HCT116 (cell line): ENCODE data around the gene ERICH3. TPM values are rescaled to one million over a fixed set of nuclear protein-coding genes. Genes with fewer than 3 reads are reported as not detected.

Source experiments
- ATAC-seq: fragments of 200-7000 bp; cut with Tn5 transposase; 2 replicates; pipeline ENCODE4 v1.9.1; 2020; ENCODE audit warnings: mild to moderate bottlenecking, moderate library complexity
- BruUV-seq: library from RNA; stranded (reverse); fragments of 400-500 nt; replicated peaks from 2 replicates; lab custom pipeline; 2021; lab: Mats Ljungman, UMichigan
- CTCF ChIA-PET: fragments of 300-600 bp; sonication (Branson Sonifier 250); formaldehyde crosslinking; loops from one replicate; lab custom pipeline; 2021; ENCODE audit warnings: antibody characterized with exemption; lab: Charles Lee
- POLR2A ChIA-PET: fragments of 300-600, 350-600 bp; sonication (Branson Sonifier 250); formaldehyde crosslinking; loops from one replicate; lab custom pipeline; 2021; ENCODE audit warnings: antibody characterized with exemption; lab: Charles Lee
- RAD21 ChIA-PET, 2 experiments: fragments of 300-600 bp; sonication (Branson Sonifier 250); formaldehyde crosslinking; loops; one replicate each; lab custom pipeline; 2023; ENCODE audit warnings: low total read pairs in 2 of 2; ENCODE audit not compliant: uncharacterized antibody in 2 of 2, unreplicated experiment in 2 of 2, low non-redundant PET in 1 of 2; lab: Charles Lee
- DNase-seq: peaks from one replicate; pipeline ENCODE4 v3.0.0-alpha.2; 2010; ENCODE audit warnings: low read depth, low spot score
- H2AFZ ChIP-seq: fragments of 200-600 bp; shearing (Covaris generic), sonication (generic); 2 replicates; pipeline ENCODE4 v1.6.1; 2017; ENCODE audit warnings: low read depth, mixed run types, mixed read lengths, antibody characterized with exemption, low read length; ENCODE audit not compliant: poor library complexity, severe bottlenecking
- H3K27ac ChIP-seq: 2 replicates; pipeline ENCODE4 v1.5.1; 2012; ENCODE audit warnings: low read depth, low read length
- H3K27me3 ChIP-seq: fragments of 200-600 bp; sonication (generic); 2 replicates; pipeline ENCODE4 v1.6.1; 2016; ENCODE audit warnings: mixed run types, low read length, mixed read lengths; ENCODE audit not compliant: insufficient read depth
- H3K36me3 ChIP-seq, 2 experiments: fragments of 200-500 bp in 1 of 2; fragments of 200-600 bp in 1 of 2; sonication (Bioruptor generic) in 1 of 2; sonication (generic) in 1 of 2; 2 replicates each; pipeline versions ENCODE4 v1.5.1 to v1.6.1; 2014 to 2016; ENCODE audit warnings: low read length in 2 of 2, inconsistent platforms in 1 of 2, mixed read lengths in 1 of 2, mixed run types in 1 of 2; ENCODE audit not compliant: insufficient read depth in 2 of 2, control insufficient read depth in 1 of 2
- H3K4me1 ChIP-seq, 2 experiments: fragments of 200-600 bp in 1 of 2; sonication (generic) in 1 of 2; 2 replicates each; pipeline versions ENCODE4 v1.5.1 to v1.6.1; 2012 to 2017; ENCODE audit warnings: low read length in 2 of 2, inconsistent platforms in 1 of 2, mild to moderate bottlenecking in 1 of 2, mixed read lengths in 1 of 2, mixed run types in 1 of 2, moderate library complexity in 1 of 2; ENCODE audit not compliant: insufficient read depth in 2 of 2, control insufficient read depth in 1 of 2
- H3K4me2 ChIP-seq: fragments of 200-600 bp; sonication (generic); 2 replicates; pipeline ENCODE4 v1.6.1; 2017; ENCODE audit warnings: mixed run types, low read length, mixed read lengths
- H3K4me3 ChIP-seq, 2 experiments: fragments of 200-600 bp in 1 of 2; sonication (generic) in 1 of 2; replicated peaks in 1 of 2; 2 replicates each; pipeline ENCODE4 v1.5.1; 2011 to 2016; ENCODE audit warnings: low read length in 2 of 2, control low read depth in 1 of 2, low read depth in 1 of 2, mild to moderate bottlenecking in 1 of 2, mixed read lengths in 1 of 2, mixed run types in 1 of 2
- H3K79me2 ChIP-seq: fragments of 200-600 bp; sonication (generic); 2 replicates; pipeline ENCODE4 v1.6.1; 2017; ENCODE audit warnings: mild to moderate bottlenecking, mixed run types, low read length, moderate library complexity, mixed read lengths; ENCODE audit not compliant: insufficient read depth
- H3K9ac ChIP-seq: fragments of 200-600 bp; sonication (generic); 2 replicates; pipeline ENCODE4 v1.6.1; 2016; ENCODE audit warnings: low read length, mixed read lengths
- H3K9me2 ChIP-seq: fragments of 200-600 bp; sonication (generic), shearing (Covaris generic); 2 replicates; pipeline ENCODE4 v1.6.1; 2017; ENCODE audit warnings: mixed run types, mild to moderate bottlenecking, moderate library complexity; ENCODE audit not compliant: insufficient read depth
- H3K9me3 ChIP-seq, 2 experiments: fragments of 200-500 bp in 1 of 2; fragments of 200-600 bp in 1 of 2; sonication (Bioruptor generic) in 1 of 2; sonication (generic) in 1 of 2; 2 replicates each; pipeline ENCODE4 v1.6.1; 2014 to 2017; ENCODE audit warnings: low read length in 2 of 2, mixed read lengths in 2 of 2, inconsistent platforms in 1 of 2, low read depth in 1 of 2, mild to moderate bottlenecking in 1 of 2, mixed run types in 1 of 2, moderate library complexity in 1 of 2; ENCODE audit not compliant: control insufficient read depth in 1 of 2, insufficient read depth in 1 of 2
- H4K20me1 ChIP-seq: fragments of 200-600 bp; sonication (generic), shearing (Covaris generic); 2 replicates; pipeline ENCODE4 v1.6.1; 2017; ENCODE audit warnings: mixed run types, mild to moderate bottlenecking, moderate library complexity; ENCODE audit not compliant: insufficient read depth
- ATF3 ChIP-seq: IDR thresholded peaks from 2 replicates; pipeline ENCODE4 v1.6.1; 2012
- CBX3 ChIP-seq: IDR thresholded peaks from 2 replicates; pipeline ENCODE4 v1.6.1; 2012; ENCODE audit warnings: low read depth
- EZH2phosphoT487 ChIP-seq: fragments of 200-600 bp; IDR thresholded peaks from 2 replicates; pipeline ENCODE4 v1.6.1; 2018; ENCODE audit warnings: antibody characterized with exemption, borderline replicate concordance
- POLR2AphosphoS5 ChIP-seq: IDR thresholded peaks from 2 replicates; pipeline ENCODE4 v1.6.1; 2011; ENCODE audit warnings: mild to moderate bottlenecking, low read depth, low read length, moderate library complexity
- SP1 ChIP-seq: IDR thresholded peaks from 2 replicates; pipeline ENCODE4 v1.6.1; 2012; ENCODE audit warnings: low read depth
- TCF7L2 ChIP-seq: IDR thresholded peaks from 2 replicates; pipeline ENCODE4 v1.7.0; 2011; ENCODE audit warnings: borderline replicate concordance, inconsistent platforms; ENCODE audit not compliant: insufficient read depth, insufficient read length; ENCODE audit errors: extremely low read depth
- YY1 ChIP-seq: IDR thresholded peaks from 2 replicates; pipeline ENCODE4 v1.6.1; 2011; ENCODE audit warnings: low read length, low read depth, moderate library complexity, mild to moderate bottlenecking; ENCODE audit not compliant: insufficient replicate concordance; ENCODE audit errors: extremely low read depth
- ZBTB33 ChIP-seq: IDR thresholded peaks from 2 replicates; pipeline ENCODE4 v1.6.1; 2011; ENCODE audit warnings: mild to moderate bottlenecking, low read length, moderate library complexity; ENCODE audit not compliant: insufficient replicate concordance; ENCODE audit errors: extremely low read depth
- intact Hi-C: fragments of 100-400 bp; cut with micrococcal nuclease; formaldehyde crosslinking; loops from 2 replicates; pipeline ENCODE4 v1.10.0; 2022
- total RNA-seq: library from RNA; stranded (reverse); gene quantifications from one replicate; pipeline ENCODE4 v1.2.1, GENCODE V29; 2021; ENCODE audit not compliant: unreplicated experiment
- TF ChIP-seq, protein P1 (sequence below): IDR thresholded peaks from 2 replicates; pipeline ENCODE4 v1.6.1; 2012; ENCODE audit warnings: low read depth

The ERICH3 gene
- total RNA-seq, 1 experiment from 2014 or later = not detected

DNA sequence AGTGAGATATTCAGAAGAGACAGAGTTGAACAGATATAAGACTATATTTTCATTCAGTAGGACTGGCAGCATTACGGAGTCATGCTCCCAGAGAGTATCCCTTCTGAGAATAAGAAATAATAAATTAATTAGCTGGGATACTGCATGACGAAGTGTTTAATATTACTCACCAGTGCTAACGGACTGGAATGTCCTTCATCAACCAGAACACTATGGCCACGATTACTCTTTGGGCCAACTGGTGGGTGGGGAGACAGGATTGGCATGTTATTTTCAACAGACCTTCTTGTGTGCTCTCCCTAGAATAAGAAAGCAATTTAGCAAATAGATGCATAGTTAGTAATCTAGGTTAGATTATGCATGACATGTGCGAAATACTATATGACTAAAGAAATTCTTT, 32.4 kb downstream of the ERICH3 start:
- H3K79me2 ChIP-seq = no peaks in the 10 kb centered on the region
- POLR2A ChIA-PET = no interaction called here
- TF ChIP-seq, protein P1, sequence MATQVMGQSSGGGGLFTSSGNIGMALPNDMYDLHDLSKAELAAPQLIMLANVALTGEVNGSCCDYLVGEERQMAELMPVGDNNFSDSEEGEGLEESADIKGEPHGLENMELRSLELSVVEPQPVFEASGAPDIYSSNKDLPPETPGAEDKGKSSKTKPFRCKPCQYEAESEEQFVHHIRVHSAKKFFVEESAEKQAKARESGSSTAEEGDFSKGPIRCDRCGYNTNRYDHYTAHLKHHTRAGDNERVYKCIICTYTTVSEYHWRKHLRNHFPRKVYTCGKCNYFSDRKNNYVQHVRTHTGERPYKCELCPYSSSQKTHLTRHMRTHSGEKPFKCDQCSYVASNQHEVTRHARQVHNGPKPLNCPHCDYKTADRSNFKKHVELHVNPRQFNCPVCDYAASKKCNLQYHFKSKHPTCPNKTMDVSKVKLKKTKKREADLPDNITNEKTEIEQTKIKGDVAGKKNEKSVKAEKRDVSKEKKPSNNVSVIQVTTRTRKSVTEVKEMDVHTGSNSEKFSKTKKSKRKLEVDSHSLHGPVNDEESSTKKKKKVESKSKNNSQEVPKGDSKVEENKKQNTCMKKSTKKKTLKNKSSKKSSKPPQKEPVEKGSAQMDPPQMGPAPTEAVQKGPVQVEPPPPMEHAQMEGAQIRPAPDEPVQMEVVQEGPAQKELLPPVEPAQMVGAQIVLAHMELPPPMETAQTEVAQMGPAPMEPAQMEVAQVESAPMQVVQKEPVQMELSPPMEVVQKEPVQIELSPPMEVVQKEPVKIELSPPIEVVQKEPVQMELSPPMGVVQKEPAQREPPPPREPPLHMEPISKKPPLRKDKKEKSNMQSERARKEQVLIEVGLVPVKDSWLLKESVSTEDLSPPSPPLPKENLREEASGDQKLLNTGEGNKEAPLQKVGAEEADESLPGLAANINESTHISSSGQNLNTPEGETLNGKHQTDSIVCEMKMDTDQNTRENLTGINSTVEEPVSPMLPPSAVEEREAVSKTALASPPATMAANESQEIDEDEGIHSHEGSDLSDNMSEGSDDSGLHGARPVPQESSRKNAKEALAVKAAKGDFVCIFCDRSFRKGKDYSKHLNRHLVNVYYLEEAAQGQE = no peak
- TF ChIP-seq EZH2phosphoT487 (no peak), YY1 (no peak), CBX3 (no peak), ATF3 (no peak), POLR2AphosphoS5 (no peak), ZBTB33 (no peak), TCF7L2 (no peak), SP1 (no peak)
- H3K4me3 ChIP-seq = no peak overlapping the region
- no peaks in the 10 kb centered on the region for H3K4me1 ChIP-seq
- no peak overlapping the region for H3K4me2 ChIP-seq
- no peaks in the 10 kb centered on the region for H3K9me3 ChIP-seq
- CTCF ChIA-PET = no interaction called here
- no peak for DNase-seq
- BruUV-seq = no TSS peak
- no peaks in the 10 kb centered on the region for H4K20me1 ChIP-seq
- H3K9me2 ChIP-seq = no peaks in the 10 kb centered on the region
- ATAC-seq = no peak
- no peak overlapping the region for H3K9ac ChIP-seq
- peaks cover 14% of the 10 kb centered on the region; the same call in 1 of the 2 replicates for H3K27me3 ChIP-seq
- no peak overlapping the region for H2AFZ ChIP-seq
- no peaks in the 10 kb centered on the region for H3K36me3 ChIP-seq
- intact Hi-C loops = no loop called here
- RAD21 ChIA-PET = no interaction called here
- no peak overlapping the region for H3K27ac ChIP-seq
